Prostate gland (tissue), 2 donors: ENCODE measurements around the gene REN.

ENCODE experiments used
- POLR2AphosphoS5 ChIP-seq: sonication (generic); formaldehyde crosslinking; IDR thresholded peaks from one replicate; pipeline ENCODE4 v1.6.1; 2017; ENCODE audit warnings: antibody characterized with exemption
- TF ChIP-seq, protein P1 (sequence below), 4 experiments: fragments of 200-600 bp in 2 of 4; fragments of 450-650 bp in 2 of 4; sonication (generic) in 2 of 4; IDR thresholded peaks; 1 replicate in 3 of 4; 2 replicates in 1 of 4; pipeline ENCODE4 v1.5.1; 2016 to 2019; ENCODE audit warnings: antibody characterized with exemption in 4 of 4, mild to moderate bottlenecking in 2 of 4, moderate library complexity in 2 of 4

GRCh38 chr1:204134103-204134502, 32.0 kb downstream of the REN start:
- TF ChIP-seq POLR2AphosphoS5: no peak
- TF ChIP-seq, protein P1, sequence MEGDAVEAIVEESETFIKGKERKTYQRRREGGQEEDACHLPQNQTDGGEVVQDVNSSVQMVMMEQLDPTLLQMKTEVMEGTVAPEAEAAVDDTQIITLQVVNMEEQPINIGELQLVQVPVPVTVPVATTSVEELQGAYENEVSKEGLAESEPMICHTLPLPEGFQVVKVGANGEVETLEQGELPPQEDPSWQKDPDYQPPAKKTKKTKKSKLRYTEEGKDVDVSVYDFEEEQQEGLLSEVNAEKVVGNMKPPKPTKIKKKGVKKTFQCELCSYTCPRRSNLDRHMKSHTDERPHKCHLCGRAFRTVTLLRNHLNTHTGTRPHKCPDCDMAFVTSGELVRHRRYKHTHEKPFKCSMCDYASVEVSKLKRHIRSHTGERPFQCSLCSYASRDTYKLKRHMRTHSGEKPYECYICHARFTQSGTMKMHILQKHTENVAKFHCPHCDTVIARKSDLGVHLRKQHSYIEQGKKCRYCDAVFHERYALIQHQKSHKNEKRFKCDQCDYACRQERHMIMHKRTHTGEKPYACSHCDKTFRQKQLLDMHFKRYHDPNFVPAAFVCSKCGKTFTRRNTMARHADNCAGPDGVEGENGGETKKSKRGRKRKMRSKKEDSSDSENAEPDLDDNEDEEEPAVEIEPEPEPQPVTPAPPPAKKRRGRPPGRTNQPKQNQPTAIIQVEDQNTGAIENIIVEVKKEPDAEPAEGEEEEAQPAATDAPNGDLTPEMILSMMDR (IDR thresholded peaks at IDR 0.05): no peak
